Nephron progenitor cell (in vitro differentiated cells): Measurements from ENCODE around the gene PRKAG2.
"Not testable (repeated sequence)": the region's sequence is repeated elsewhere in the genome, so short reads cannot be mapped to it uniquely, and the experiment has no call there.

ENCODE experiments used
- DNase-seq: peaks from one replicate; pipeline ENCODE4 v3.0.0; 2021
- H3K27ac Mint-ChIP-seq: 2 replicates; pipeline ENCODE4 v1.8.0; 2021; ENCODE audit warnings: mild to moderate bottlenecking, moderate library complexity, mixed read lengths
- H3K27me3 Mint-ChIP-seq: 2 replicates; pipeline ENCODE4 v1.8.0; 2021; ENCODE audit warnings: mild to moderate bottlenecking, low read depth, mixed read lengths; ENCODE audit not compliant: poor library complexity
- H3K36me3 Mint-ChIP-seq: 2 replicates; pipeline ENCODE4 v1.8.0; 2021; ENCODE audit warnings: low read depth, mixed read lengths
- H3K4me1 Mint-ChIP-seq: 2 replicates; pipeline ENCODE4 v1.8.0; 2021; ENCODE audit warnings: mixed read lengths
- H3K4me3 Mint-ChIP-seq: 2 replicates; pipeline ENCODE4 v1.8.0; 2021; ENCODE audit warnings: mild to moderate bottlenecking, moderate library complexity, mixed read lengths
- H3K9me3 Mint-ChIP-seq: 2 replicates; pipeline ENCODE4 v1.8.0; 2021; ENCODE audit warnings: mild to moderate bottlenecking, moderate library complexity, mixed read lengths
- CTCF ChIP-seq: fragments of 200-600 bp; sonication (generic); IDR thresholded peaks from 2 replicates; pipeline ENCODE4 v1.5.0; 2021; ENCODE audit warnings: antibody characterized with exemption

PRKAG2 gene

GRCh38 chr7:151529842-151530241 lies 347.1 kb downstream of the PRKAG2 start:
- Mint-ChIP-seq H3K4me3 (no peak overlapping the region), H3K36me3 (no peaks in the 10 kb centered on the region), H3K9me3 (peaks cover 45% of the 10 kb centered on the region), H3K4me1 (no peaks in the 10 kb centered on the region), H3K27ac (no peak overlapping the region), H3K27me3 (peaks cover 18% of the 10 kb centered on the region)
- TF ChIP-seq CTCF = no peak
- no peak for DNase-seq

- H3K9me3 Mint-ChIP-seq = peaks cover 28% of the 10 kb centered on the region
- H3K36me3 Mint-ChIP-seq = no peaks in the 10 kb centered on the region
- no peak for TF ChIP-seq CTCF
- no peak for DNase-seq
- no peaks in the 10 kb centered on the region for H3K4me1 Mint-ChIP-seq
- no peak overlapping the region for H3K4me3 Mint-ChIP-seq
- peaks cover 17% of the 10 kb centered on the region for H3K27me3 Mint-ChIP-seq
- H3K27ac Mint-ChIP-seq = no peak overlapping the region
Measured at GRCh38 chr7:151524845-151525244, 352.1 kb downstream of the PRKAG2 start.

- no peak for TF ChIP-seq CTCF
- H3K27ac Mint-ChIP-seq = no peak overlapping the region
- H3K4me3 Mint-ChIP-seq = no peak overlapping the region
- DNase-seq = no peak
- no peaks in the 10 kb centered on the region for H3K4me1 Mint-ChIP-seq
- H3K27me3 Mint-ChIP-seq = peaks cover 17% of the 10 kb centered on the region
- peaks cover 24% of the 10 kb centered on the region for H3K9me3 Mint-ChIP-seq
- no peaks in the 10 kb centered on the region for H3K36me3 Mint-ChIP-seq
Measured at GRCh38 chr7:151524331-151524730, 352.6 kb downstream of the PRKAG2 start.

- H3K4me3 Mint-ChIP-seq = peak overlapping the region; percentile 95
- H3K27ac Mint-ChIP-seq = peak overlapping the region; percentile 57
- H3K9me3 Mint-ChIP-seq = peaks cover 14% of the 10 kb centered on the region
- peaks cover 10% of the 10 kb centered on the region for H3K36me3 Mint-ChIP-seq
- peak; percentile 9 for DNase-seq
- H3K4me1 Mint-ChIP-seq = peaks cover 26% of the 10 kb centered on the region
- no peak for TF ChIP-seq CTCF
- peaks cover 8% of the 10 kb centered on the region for H3K27me3 Mint-ChIP-seq
Measured at GRCh38 chr7:151520419-151521261, 356.3 kb downstream of the PRKAG2 start.

GRCh38 chr7:151519765-151520418 lies 357.0 kb downstream of the PRKAG2 start, which contains the start of gene RHEB:
RHEB (minus strand) TSS chr7:151519895; CDS start chr7:151519511, 384 bp downstream.
- TF ChIP-seq CTCF = no peak
- Mint-ChIP-seq H3K36me3 (peaks cover 18% of the 10 kb centered on the region), H3K9me3 (peaks cover 22% of the 10 kb centered on the region), H3K4me1 (peaks cover 26% of the 10 kb centered on the region), H3K27ac (peak within 1 kb of the TSS; percentile 100), H3K27me3 (peaks cover 8% of the 10 kb centered on the region), H3K4me3 (peak within 1 kb of the TSS; percentile 95)
- peak; percentile 95 for DNase-seq

GRCh38 chr7:151518947-151519764 lies 357.8 kb downstream of the PRKAG2 start:
- H3K27me3 Mint-ChIP-seq = not testable (repeated sequence)
- Mint-ChIP-seq H3K27ac (peak overlapping the region; percentile 100), H3K36me3 (peaks cover 25% of the 10 kb centered on the region), H3K4me1 (peaks cover 26% of the 10 kb centered on the region), H3K4me3 (peak overlapping the region; percentile 95), H3K9me3 (peaks cover 29% of the 10 kb centered on the region)
- DNase-seq = peak; percentile 68
